ENCODE results near the gene FHIT.

- TF ChIP-seq CTCF (IDR thresholded peaks at IDR 0.05) (no peak), POLR2AphosphoS5 (IDR thresholded peaks at IDR 0.05) (no peak), POLR2A (IDR thresholded peaks at IDR 0.05) (no peak), EP300 (IDR thresholded peaks at IDR 0.05) (no peak)
Measured at GRCh38 chr3:59797533-59797932, 1453.7 kb downstream of the FHIT start.

All from suprapubic skin (tissue), 4 donors.